Activated T-cell treated with anti-CD3 and anti-CD28 coated beads, Interleukin-2, amount 50 U/mL, for 4 hours (primary cell): Measurements from ENCODE around the gene SLCO3A1. TPM values are rescaled to one million over a fixed set of nuclear protein-coding genes. Genes with fewer than 3 reads are reported as not detected.
A peak's percentile ranks its signal among the peaks of the same experiment; 100 is the strongest.
"Not testable (repeated sequence)": the region's sequence is repeated elsewhere in the genome, so short reads cannot be mapped to it uniquely, and the experiment has no call there.

Experiments used
- ATAC-seq, 2 donors: fragments of 200-7000 bp; cut with Tn5 transposase; one replicate each; pipeline ENCODE4 v1.10.0; 2021
- DNase-seq: peaks from one replicate; pipeline ENCODE4 v3.0.0-alpha.2; 2020
- H3K27me3 Mint-ChIP-seq: one replicate; pipeline ENCODE4 v1.8.0; 2021; ENCODE audit warnings: low read depth, mixed read lengths
- H3K36me3 Mint-ChIP-seq: one replicate; pipeline ENCODE4 v1.8.0; 2022; ENCODE audit warnings: mixed read lengths; ENCODE audit not compliant: insufficient read depth
- H3K4me1 Mint-ChIP-seq: one replicate; pipeline ENCODE4 v1.8.0; 2021; ENCODE audit warnings: low read depth, mixed read lengths
- H3K4me3 Mint-ChIP-seq: one replicate; pipeline ENCODE4 v1.8.0; 2021; ENCODE audit warnings: mild to moderate bottlenecking, moderate library complexity, mixed read lengths
- H3K9me3 Mint-ChIP-seq: one replicate; pipeline ENCODE4 v1.8.0; 2021; ENCODE audit warnings: mixed read lengths
- total RNA-seq, 3 donors: library from RNA; stranded (reverse); gene quantifications; one replicate each; pipeline ENCODE4 v1.2.1, GENCODE V29; 2021

The SLCO3A1 gene
- total RNA-seq, 3 donors from 2014 or later = 3.6 to 6.1 (median 4.8) TPM

DNA sequence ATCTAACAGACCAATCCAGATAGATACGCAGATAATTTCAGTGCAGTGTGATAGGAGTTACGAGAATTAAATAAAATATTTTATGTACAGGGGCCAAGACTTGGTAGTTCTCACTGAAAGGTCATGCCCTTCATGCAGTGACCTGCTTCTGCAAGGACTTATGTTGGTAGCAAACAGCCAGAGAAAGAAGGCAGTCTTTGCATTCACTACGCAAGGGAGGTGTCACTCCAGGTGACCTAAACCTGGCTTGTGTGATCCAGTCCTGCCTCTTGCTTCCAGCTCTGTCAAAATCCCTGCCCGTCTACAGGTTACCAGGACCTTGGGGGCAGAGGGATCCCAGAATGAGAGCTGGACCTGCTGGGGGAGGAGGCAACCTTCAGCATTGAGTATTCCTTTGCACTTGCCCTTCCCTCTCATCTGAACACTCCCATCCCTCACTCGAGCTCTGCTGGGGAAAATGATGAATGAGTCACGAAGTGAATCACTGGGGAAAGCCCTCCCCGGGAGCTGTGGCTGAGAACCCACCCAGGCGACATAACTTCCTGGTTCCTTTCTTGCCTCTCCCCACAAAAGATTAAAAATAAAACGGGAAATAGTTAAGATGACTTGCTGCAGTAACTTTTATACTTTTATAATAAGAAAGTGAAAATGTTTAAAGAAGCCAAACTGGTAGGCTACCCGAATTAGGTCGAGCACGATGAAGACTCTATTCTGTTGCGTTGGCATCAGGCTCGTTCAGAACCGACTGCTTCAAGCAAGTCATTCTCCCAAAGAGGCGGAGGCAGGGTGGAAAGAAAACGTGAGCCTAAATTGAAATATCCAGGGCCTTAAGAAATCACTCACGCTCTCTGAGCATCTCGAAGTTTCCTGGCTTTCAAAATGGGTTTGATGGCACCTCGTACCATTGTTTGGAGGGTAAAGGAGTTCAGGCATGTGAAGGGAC, 216.1 kb downstream of the SLCO3A1 start:
- peak overlapping the region; percentile 69 for H3K4me3 Mint-ChIP-seq
- DNase-seq (peak; percentile 52), ATAC-seq (peak; percentile 92 to 93)
- H3K4me1 Mint-ChIP-seq = peaks cover 59% of the 10 kb centered on the region
- H3K9me3 Mint-ChIP-seq = no peaks in the 10 kb centered on the region
- H3K27me3 Mint-ChIP-seq = no peaks in the 10 kb centered on the region
- H3K36me3 Mint-ChIP-seq = peaks cover under 1% of the 10 kb centered on the region

DNA sequence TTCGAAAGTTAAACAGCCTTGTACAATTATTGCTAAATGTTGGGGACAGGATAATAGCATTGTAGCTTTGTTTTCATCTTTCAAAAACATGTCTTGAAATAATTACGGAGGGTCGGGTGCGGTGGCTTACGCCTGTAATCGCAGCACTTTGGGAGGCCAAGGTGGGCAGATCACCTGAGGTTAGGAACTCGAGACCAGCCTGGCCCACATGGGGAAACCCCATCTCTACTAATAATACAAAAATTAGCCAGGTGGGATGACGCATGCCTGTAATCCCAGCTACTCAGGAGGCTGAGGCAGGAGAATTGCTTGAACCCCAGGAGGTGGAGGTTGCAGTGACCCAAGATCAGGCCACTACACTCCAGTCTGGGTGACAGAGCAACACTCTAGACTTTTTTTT, 216.7 kb downstream of the SLCO3A1 start:
- not testable (repeated sequence) for H3K27me3 Mint-ChIP-seq, ATAC-seq
- peak overlapping the region; percentile 69 for H3K4me3 Mint-ChIP-seq

DNA sequence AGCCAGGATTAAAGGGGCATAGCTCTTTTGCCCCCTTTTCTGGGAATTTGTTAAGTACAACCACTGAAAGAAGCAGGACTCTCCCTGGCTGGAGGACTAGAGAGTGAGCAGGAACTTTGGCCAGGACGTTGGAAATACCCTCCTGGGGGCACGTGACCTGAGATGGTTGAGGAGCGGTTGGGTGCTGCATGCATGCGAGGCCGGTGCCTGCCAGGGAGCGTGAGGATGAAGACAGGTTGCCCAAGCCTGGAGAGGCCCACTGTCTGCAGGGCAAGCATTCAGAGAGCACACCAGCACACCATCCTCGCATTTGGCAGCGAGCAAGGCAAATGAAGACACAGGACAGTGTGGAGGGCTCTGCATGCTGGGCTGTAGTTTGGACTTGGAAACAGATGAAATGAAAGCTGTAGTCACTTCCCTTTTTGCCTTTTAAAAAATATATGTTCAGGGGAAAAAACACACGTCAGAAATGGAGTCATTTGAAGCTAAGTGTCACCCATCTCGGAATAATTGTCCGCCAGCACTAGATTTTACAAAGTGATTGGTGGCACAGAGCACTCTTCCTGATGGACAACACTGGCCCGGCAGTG, 217.6 kb downstream of the SLCO3A1 start:
- H3K9me3 Mint-ChIP-seq = no peaks in the 10 kb centered on the region
- no peak overlapping the region for H3K4me3 Mint-ChIP-seq
- DNase-seq (no peak), ATAC-seq (no peak)
- H3K4me1 Mint-ChIP-seq = peaks cover 73% of the 10 kb centered on the region
- no peaks in the 10 kb centered on the region for H3K27me3 Mint-ChIP-seq
- H3K36me3 Mint-ChIP-seq = no peaks in the 10 kb centered on the region

More for the DNA sequence above, 216.7 kb downstream of the SLCO3A1 start:
- peaks cover 65% of the 10 kb centered on the region for H3K4me1 Mint-ChIP-seq
- not testable (repeated sequence) for DNase-seq, H3K36me3 Mint-ChIP-seq, H3K9me3 Mint-ChIP-seq

DNA sequence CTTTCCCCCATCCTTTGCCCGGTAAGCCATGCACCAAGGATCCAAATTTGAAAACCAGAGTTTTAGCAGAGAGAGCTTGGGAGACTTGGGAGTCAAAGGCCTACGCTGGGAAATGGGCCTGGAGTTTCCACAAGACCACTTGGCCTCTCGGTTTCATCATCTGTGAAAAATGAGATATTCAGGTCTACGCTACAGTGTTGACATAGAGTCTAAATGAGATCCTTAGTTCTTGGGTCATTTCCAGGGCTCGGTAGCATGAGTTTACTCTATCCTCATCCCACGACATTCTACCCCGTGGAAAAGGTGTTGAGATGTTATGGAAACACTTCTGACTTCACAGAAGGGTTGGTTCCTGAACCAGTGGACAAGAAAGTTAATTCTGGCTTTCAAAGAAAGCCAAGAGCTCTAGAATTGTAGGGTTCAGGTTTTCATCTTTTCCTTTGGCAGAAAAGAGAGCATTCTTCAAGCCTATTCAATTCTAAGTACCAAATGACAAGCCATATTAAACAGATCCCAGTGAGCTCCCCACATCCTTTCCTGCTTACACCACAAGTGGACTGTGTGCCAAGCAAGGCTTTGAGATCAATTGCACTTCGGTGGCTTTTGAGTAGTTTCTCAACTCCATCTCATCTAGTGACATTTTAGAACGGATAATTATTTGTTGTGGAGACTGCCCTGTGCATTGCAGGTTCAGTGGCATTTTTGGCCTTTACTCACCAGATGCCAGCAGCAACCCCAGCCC, 219.7 kb downstream of the SLCO3A1 start:
- DNase-seq (no peak), ATAC-seq (no peak)
- H3K4me1 Mint-ChIP-seq = peaks cover 68% of the 10 kb centered on the region
- no peak overlapping the region for H3K4me3 Mint-ChIP-seq
- no peaks in the 10 kb centered on the region for H3K27me3 Mint-ChIP-seq
- H3K9me3 Mint-ChIP-seq = no peaks in the 10 kb centered on the region
- H3K36me3 Mint-ChIP-seq = no peaks in the 10 kb centered on the region

DNA sequence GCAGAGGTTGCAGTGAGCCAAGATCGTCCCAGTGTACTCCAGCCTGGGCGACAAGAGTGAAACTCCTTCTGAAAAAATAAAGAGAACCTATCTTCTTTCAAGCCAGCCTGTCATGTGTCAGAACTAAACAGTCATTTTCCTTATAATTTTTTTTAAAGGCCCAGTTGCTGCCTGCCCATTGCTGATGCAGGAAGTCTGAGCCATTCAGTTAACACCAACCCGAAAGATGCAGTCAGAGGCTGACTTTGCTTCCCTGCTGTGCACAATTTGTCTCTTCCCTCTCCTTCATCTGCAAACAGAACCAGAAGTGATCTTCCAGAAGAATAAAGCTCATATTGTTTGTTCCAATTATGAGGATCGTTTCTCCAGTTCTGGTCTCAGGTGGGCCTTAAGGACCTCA, 220.6 kb downstream of the SLCO3A1 start:
- DNase-seq = no peak
- Mint-ChIP-seq H3K9me3 (no peaks in the 10 kb centered on the region), H3K4me1 (peaks cover 59% of the 10 kb centered on the region), H3K4me3 (no peak overlapping the region), H3K36me3 (no peaks in the 10 kb centered on the region), H3K27me3 (no peaks in the 10 kb centered on the region)
- no peak for ATAC-seq

DNA sequence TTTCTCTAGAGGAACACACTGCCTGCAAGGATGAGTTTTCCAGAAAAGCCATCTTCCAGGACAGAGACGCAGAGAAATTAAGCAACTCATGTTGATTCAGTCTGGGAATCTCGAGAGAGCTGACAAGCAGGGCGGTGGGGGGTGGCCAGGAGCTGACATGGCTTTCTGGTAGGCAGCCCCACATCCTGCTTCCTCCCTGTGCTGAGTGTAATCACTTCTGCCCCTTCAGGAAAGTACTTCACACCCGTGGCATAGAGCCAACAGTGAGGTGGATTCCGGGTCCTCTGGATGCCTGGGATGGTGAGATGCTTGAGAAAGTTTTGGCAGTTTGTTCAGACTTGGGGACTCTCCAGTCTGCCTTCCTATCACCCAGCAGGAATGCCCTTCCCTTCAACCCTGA, 221.1 kb downstream of the SLCO3A1 start:
- ATAC-seq = no peak
- Mint-ChIP-seq H3K27me3 (no peaks in the 10 kb centered on the region), H3K36me3 (no peaks in the 10 kb centered on the region), H3K4me3 (no peak overlapping the region), H3K9me3 (no peaks in the 10 kb centered on the region), H3K4me1 (peaks cover 53% of the 10 kb centered on the region)
- no peak for DNase-seq

DNA sequence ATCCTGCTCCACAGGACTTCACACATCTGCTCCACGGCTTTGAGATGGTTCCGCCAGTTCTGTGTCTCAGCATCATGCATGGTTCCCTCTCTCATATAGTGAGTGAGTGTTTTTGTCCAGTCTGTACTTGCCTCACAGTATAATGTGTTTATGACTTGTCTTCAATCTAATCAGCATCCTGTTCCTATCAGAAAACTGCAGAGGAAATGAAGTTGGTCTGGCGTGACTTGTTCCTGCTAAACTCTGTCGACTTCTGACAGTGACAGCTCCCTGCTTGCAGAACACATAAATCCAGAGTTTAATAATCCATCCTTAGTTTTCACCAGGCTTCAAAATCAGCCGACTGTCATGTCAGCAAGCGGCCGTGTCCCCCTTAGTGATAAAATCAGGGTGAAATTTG, 222.3 kb downstream of the SLCO3A1 start:
- Mint-ChIP-seq H3K27me3 (no peaks in the 10 kb centered on the region), H3K36me3 (no peaks in the 10 kb centered on the region), H3K4me1 (peaks cover 43% of the 10 kb centered on the region), H3K4me3 (no peak overlapping the region), H3K9me3 (no peaks in the 10 kb centered on the region)
- ATAC-seq (no peak), DNase-seq (no peak)

DNA sequence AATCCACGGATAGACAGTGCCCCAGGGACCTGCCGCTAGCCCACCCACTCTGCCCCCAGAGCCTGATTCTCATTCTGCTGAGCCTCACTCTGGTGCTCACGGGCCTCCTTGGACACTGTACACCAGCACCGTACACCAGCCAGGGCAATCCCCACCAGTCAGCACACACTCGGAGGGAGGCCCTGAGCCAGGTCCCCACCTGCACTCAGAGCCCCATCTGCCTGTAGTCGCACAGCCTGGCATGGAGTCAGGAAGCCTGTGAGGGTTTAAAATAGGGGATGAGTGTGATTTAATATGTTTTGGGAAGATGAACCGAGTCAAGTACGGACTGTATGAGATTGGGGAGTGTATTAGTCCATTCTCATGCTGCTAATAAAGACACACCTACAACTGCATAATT, 223.0 kb downstream of the SLCO3A1 start:
- peaks cover 38% of the 10 kb centered on the region for H3K4me1 Mint-ChIP-seq
- H3K4me3 Mint-ChIP-seq = no peak overlapping the region
- no peaks in the 10 kb centered on the region for H3K36me3 Mint-ChIP-seq
- H3K27me3 Mint-ChIP-seq = no peaks in the 10 kb centered on the region
- H3K9me3 Mint-ChIP-seq = no peaks in the 10 kb centered on the region
- DNase-seq = no peak
- ATAC-seq = no peak

DNA sequence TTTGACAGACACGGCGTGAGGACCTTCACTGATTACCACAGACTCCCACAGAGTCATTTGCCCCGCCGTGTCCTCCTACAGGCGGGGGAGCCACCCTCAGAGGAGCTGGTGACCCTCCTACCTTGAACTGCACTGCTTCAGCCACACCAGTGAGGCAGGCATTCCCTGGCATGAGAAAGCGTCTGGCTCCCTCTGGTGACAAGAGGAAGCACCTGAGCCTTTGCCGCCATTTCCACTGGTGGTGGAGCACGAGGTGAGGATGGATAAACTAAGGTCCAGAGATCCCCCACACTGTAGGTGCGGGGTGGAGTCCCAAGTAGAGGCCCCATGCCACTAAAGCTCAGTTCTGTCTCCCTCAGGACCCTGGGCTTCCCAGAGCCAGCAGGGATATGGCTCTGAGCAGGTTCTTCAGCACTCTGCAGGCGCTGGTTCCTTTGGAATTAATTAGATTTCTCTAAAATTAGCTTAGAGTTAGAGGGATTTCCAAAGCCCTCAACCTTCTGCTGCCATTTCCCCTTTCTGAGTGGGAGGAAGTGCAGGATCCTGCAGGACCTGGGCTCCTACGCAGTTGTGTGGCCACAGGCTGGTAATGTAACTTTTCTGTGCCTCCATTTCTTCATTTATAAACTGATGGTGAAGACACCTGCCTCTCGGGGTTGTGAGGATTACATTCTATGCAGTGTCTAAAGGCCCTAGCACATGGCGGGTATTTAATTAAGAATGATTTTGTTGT, 224.0 kb downstream of the SLCO3A1 start:
- ATAC-seq (peak; percentile 82 to 83), DNase-seq (peak; percentile 51)
- Mint-ChIP-seq H3K4me1 (peaks cover 35% of the 10 kb centered on the region), H3K9me3 (no peaks in the 10 kb centered on the region), H3K27me3 (no peaks in the 10 kb centered on the region), H3K4me3 (no peak overlapping the region), H3K36me3 (no peaks in the 10 kb centered on the region)

DNA sequence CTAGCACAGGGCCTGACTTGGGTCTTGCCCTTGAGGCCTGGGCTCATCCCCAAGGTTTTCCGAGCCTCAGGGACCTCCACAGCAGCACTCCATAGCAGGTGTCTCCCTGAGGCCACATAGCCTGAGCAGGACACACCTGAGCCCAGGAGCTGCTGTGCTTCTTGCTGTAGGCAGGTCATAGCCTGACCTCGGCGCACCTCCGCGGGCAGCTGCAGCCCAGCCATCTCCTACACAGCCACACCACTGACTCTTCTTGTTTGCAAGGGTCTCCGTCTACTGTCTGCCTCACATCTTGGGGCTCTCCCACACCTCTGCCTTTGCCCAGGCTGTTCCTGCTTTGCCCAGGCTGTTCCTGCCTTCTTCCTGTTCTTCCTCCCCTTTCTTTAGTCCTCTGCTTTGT, 224.8 kb downstream of the SLCO3A1 start:
- DNase-seq (no peak), ATAC-seq (no peak)
- no peak overlapping the region for H3K4me3 Mint-ChIP-seq
- H3K4me1 Mint-ChIP-seq = peaks cover 30% of the 10 kb centered on the region
- H3K9me3 Mint-ChIP-seq = no peaks in the 10 kb centered on the region
- H3K27me3 Mint-ChIP-seq = no peaks in the 10 kb centered on the region
- no peaks in the 10 kb centered on the region for H3K36me3 Mint-ChIP-seq

DNA sequence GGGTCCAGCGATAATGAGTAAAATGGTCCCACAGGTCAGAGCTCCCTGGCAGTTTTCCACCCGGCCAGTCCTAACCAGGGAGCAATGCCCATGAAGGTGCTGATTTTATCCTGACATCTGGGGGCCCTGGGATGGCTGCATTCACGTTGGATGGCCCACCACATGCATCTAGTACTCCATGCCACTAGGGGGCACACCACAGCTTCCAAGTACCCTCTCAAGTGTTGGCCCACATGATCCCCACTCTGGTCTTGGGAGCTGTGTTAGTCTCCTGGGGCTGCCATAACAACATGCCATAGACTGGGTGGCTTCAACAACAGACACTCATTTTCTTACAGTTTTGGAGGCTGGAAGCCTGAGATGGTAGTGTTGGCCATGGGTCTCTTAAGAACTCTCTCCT, 225.5 kb downstream of the SLCO3A1 start:
- peak; percentile 18 for DNase-seq
- no peak for ATAC-seq
- Mint-ChIP-seq H3K36me3 (no peaks in the 10 kb centered on the region), H3K4me3 (no peak overlapping the region), H3K27me3 (no peaks in the 10 kb centered on the region), H3K9me3 (no peaks in the 10 kb centered on the region), H3K4me1 (peaks cover 24% of the 10 kb centered on the region)

DNA sequence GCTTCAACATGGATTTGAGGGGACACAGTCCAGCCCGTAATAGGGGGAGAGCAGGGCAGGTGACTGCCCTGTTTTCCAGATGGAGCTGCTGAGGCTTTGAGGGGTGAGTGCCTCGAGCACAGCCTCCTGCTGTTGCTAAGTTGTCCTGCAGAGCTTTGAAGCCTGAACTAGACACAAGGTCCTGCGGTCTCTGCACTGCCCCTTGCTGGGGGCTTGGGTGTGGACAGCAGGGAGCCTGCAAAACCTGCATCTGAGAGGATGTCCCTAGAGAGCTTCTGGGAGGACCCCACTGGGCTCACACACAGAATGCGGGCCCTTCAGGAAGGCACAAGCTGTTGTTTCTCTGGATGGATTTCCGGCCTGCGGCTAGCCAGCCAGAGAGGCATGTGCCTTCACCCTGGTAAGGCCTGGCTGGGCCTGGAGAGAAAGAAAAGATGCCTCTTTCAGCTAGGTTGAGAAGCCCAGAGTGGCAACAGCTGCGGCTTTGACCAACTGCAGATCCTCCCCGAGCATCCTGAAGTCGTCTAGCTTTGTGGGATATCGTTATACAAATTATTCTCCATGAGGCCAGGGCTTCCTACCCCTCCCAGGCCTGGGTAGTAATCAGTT, 226.2 kb downstream of the SLCO3A1 start:
- ATAC-seq (no peak), DNase-seq (no peak)
- Mint-ChIP-seq H3K36me3 (no peaks in the 10 kb centered on the region), H3K4me1 (peaks cover 17% of the 10 kb centered on the region), H3K9me3 (no peaks in the 10 kb centered on the region), H3K4me3 (no peak overlapping the region), H3K27me3 (no peaks in the 10 kb centered on the region)

DNA sequence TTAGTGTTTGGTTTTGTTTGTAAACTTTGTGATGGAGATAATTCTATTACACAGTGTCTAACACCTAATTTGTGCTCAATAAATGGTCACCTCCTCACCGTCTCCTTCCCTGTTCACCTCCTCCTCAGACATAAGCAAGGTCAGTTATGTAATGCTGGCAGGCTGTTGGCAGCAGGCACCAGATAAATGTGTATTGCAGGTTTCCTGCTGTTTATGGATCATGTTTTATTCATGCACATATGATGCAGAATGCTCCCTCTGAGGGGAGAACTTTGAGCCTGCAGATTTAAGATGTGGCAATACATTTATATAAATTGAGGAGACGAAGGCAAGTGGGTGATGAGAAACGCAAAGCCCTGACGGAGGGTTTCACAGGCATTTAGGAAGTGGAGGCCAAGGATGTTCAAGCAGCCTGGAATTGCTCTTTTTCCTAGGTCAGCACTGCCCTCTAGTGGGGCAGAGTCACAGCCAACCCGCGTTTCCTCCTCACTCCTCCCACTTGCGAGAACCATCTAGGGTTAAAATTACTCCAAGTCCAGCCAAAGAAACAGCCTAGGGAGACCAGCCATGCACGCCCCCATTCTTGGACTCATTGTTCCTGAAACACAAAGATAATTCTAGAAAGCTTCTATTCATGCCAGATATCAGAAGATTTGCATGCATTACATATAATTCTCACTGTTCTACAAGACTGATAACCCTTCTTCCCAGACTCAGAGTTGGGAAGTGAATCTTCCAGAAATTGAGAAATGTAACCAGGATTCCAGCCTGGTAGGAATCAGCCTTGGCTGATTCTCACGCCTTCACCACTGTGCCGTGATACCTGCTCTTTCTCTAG, 228.7 kb downstream of the SLCO3A1 start:
- Mint-ChIP-seq H3K4me1 (peaks cover 1% of the 10 kb centered on the region), H3K27me3 (no peaks in the 10 kb centered on the region), H3K4me3 (no peak overlapping the region), H3K9me3 (no peaks in the 10 kb centered on the region), H3K36me3 (no peaks in the 10 kb centered on the region)
- peak; percentile 56 to 67 for ATAC-seq
- peak; percentile 36 for DNase-seq
